Measurements from ENCODE around the gene MBLAC1.

GRCh38 chr7:100153708-100154535 is 27.2 kb downstream of the MBLAC1 start:
- no peak for TF ChIP-seq CTCF (IDR thresholded peaks at IDR 0.05; ENCODE audit: low read length)
- TF ChIP-seq EZH2 (IDR thresholded peaks at IDR 0.05; ENCODE audit: borderline replicate concordance, low read length), result no peak
